ENCODE results near the gene RNF19B. TPM values are rescaled to one million over a fixed set of nuclear protein-coding genes. Genes with fewer than 3 reads are reported as not detected.

Gene RNF19B
- total and polyA plus RNA-seq, 12 donors = 4.7 to 36.5 (median 23.0) TPM

- TF ChIP-seq CTCF (IDR thresholded peaks at IDR 0.05) (no peak), POLR2A (IDR thresholded peaks at IDR 0.05) (no peak)
- intact Hi-C loops (cut with DNase I) = loop anchor here (10.0 kb wide), 3 partner anchors 65 to 145 kb away; partner anchors contain the start of gene AZIN2 (in 1 of the 2)
- H3K4me3 ChIP-seq = no peak overlapping the region
- H3K9me3 ChIP-seq (replicated peaks in 1 of 3) = no peaks in the 10 kb centered on the region
- 59 to 79% (median 68%) methylated on average over 4 of the region's 4 CpGs for WGBS, 4 donors
- no peaks in the 10 kb centered on the region for H3K27me3 ChIP-seq
- peaks cover 0 to 66% of the 10 kb centered on the region in 2 donors for H3K36me3 ChIP-seq (replicated peaks in 1 of 2)
- peaks cover 0 to 24% of the 10 kb centered on the region in 2 donors for H3K4me1 ChIP-seq (replicated peaks in 1 of 2)
- peak overlapping the region in 1 of 5 donors; percentile 37 for H3K27ac ChIP-seq
- DNase-seq = peak in 2 of 7 donors; percentile 50 to 55
These were observed 24.8 kb downstream of the RNF19B start for GRCh38 chr1:32939655-32940371.

- H3K9me3 ChIP-seq (replicated peaks in 1 of 3) = no peaks in the 10 kb centered on the region
- DNase-seq = no peak
- TF ChIP-seq CTCF (IDR thresholded peaks at IDR 0.05) (no peak), POLR2A (IDR thresholded peaks at IDR 0.05) (no peak)
- 91 to 98% (median 95%) methylated on average over 4 of the region's 4 CpGs for WGBS, 4 donors
- H3K27ac ChIP-seq = no peak overlapping the region
- H3K4me1 ChIP-seq (replicated peaks in 1 of 2) = peaks cover 3 to 25% of the 10 kb centered on the region in 2 donors
- H3K27me3 ChIP-seq = no peaks in the 10 kb centered on the region
- intact Hi-C loops (cut with DNase I) = loop anchor here in 1 of 2 donors (10.0 kb wide), 2 partner anchors 108 to 148 kb away; partner anchors contain the start of gene AZIN2
- H3K4me3 ChIP-seq = no peak overlapping the region
- peaks cover 0 to 41% of the 10 kb centered on the region in 2 donors for H3K36me3 ChIP-seq (replicated peaks in 1 of 2)
These were observed 27.5 kb downstream of the RNF19B start for GRCh38 chr1:32937061-32937460.

- H3K4me1 ChIP-seq (replicated peaks in 1 of 2) = peaks cover 3 to 18% of the 10 kb centered on the region in 2 donors
- H3K27me3 ChIP-seq = no peaks in the 10 kb centered on the region
- peaks cover 0 to 20% of the 10 kb centered on the region in 2 donors for H3K36me3 ChIP-seq (replicated peaks in 1 of 2)
- H3K27ac ChIP-seq = peak overlapping the region in 2 of 5 donors; percentile 43 to 50
- no peak overlapping the region for H3K4me3 ChIP-seq
- H3K9me3 ChIP-seq (replicated peaks in 1 of 3) = no peaks in the 10 kb centered on the region
- intact Hi-C loops (cut with DNase I) = loop anchor here (5.0 to 10.0 kb wide), 3 partner anchors 110 to 150 kb away; partner anchors contain the start of gene AZIN2 (in 1 of the 2)
- no peak for TF ChIP-seq POLR2A (IDR thresholded peaks at IDR 0.05)
- TF ChIP-seq CTCF (IDR thresholded peaks at IDR 0.05) = no peak
- no peak for DNase-seq
- WGBS, 4 donors = 87 to 96% (median 94%) methylated on average over 10 of the region's 10 CpGs
These were observed 30.1 kb downstream of the RNF19B start for GRCh38 chr1:32934535-32934934.

- peaks cover 3 to 11% of the 10 kb centered on the region in 2 donors for H3K4me1 ChIP-seq (replicated peaks in 1 of 2)
- no peaks in the 10 kb centered on the region for H3K9me3 ChIP-seq (replicated peaks in 1 of 3)
- DNase-seq = peak; percentile 40 to 82 (median 66)
- WGBS, 4 donors = 23 to 47% (median 43%) methylated on average over 3 of the region's 3 CpGs
- intact Hi-C loops (cut with DNase I) = loop anchor here (5.0 to 10.0 kb wide), 3 partner anchors 111 to 151 kb away; partner anchors contain the start of gene AZIN2 (in 1 of the 2)
- TF ChIP-seq POLR2A (IDR thresholded peaks at IDR 0.05) (no peak), CTCF (IDR thresholded peaks at IDR 0.05) (peak in 1 of 6 experiments; percentile 43)
- no peak overlapping the region for H3K4me3 ChIP-seq
- peak overlapping the region in 2 of 5 donors; percentile 43 to 50 for H3K27ac ChIP-seq
- H3K27me3 ChIP-seq = no peaks in the 10 kb centered on the region
- H3K36me3 ChIP-seq (replicated peaks in 1 of 2) = peaks cover 0 to 20% of the 10 kb centered on the region in 2 donors
These were observed 30.8 kb downstream of the RNF19B start for GRCh38 chr1:32933742-32934322.
